HG03159 (cell line): Measurements from ENCODE around the gene BZW1.

Experiments used
- ATAC-seq: cut with Tn5 transposase; IDR thresholded peaks from one replicate; pipeline ENCODE4 v1.9.1; 2021; ENCODE audit warnings: mild to moderate bottlenecking, moderate library complexity; ENCODE audit not compliant: unreplicated experiment

BZW1 gene

GRCh38 chr2:200811333-200812121 lies at the start of gene BZW1:
Gene BZW1, plus strand, starts transcription at chr2:200811910. Its CDS starts 1,308 bp downstream, at chr2:200813218.
- ATAC-seq: peak; percentile 79

- ATAC-seq: no peak
Measured at GRCh38 chr2:200762127-200762526, 49.6 kb upstream of the BZW1 start.

- no peak for ATAC-seq
Measured at GRCh38 chr2:200763422-200763821, 48.3 kb upstream of the BZW1 start.

GRCh38 chr2:200765139-200765951 lies 46.4 kb upstream of the BZW1 start:
- no peak for ATAC-seq

- no peak for ATAC-seq
Measured at GRCh38 chr2:200765995-200766660, 45.6 kb upstream of the BZW1 start.

- ATAC-seq: no peak
Measured at GRCh38 chr2:200767111-200767885, 44.4 kb upstream of the BZW1 start.

GRCh38 chr2:200770847-200771246 lies 40.9 kb upstream of the BZW1 start:
- no peak for ATAC-seq

- ATAC-seq: no peak
Measured at GRCh38 chr2:200772620-200773019, 39.1 kb upstream of the BZW1 start.

GRCh38 chr2:200773083-200773482 lies 38.6 kb upstream of the BZW1 start:
- ATAC-seq: no peak

GRCh38 chr2:200774920-200775319 lies 36.8 kb upstream of the BZW1 start:
- no peak for ATAC-seq

- no peak for ATAC-seq
Measured at GRCh38 chr2:200777275-200777674, 34.4 kb upstream of the BZW1 start.

- no peak for ATAC-seq
Measured at GRCh38 chr2:200778038-200778437, 33.7 kb upstream of the BZW1 start.

GRCh38 chr2:200779214-200779613 lies 32.5 kb upstream of the BZW1 start:
- no peak for ATAC-seq

GRCh38 chr2:200781616-200782015 lies 30.1 kb upstream of the BZW1 start:
- ATAC-seq: no peak

- no peak for ATAC-seq
Measured at GRCh38 chr2:200782251-200782650, 29.5 kb upstream of the BZW1 start.

- no peak for ATAC-seq
Measured at GRCh38 chr2:200784215-200784614, 27.5 kb upstream of the BZW1 start.

- ATAC-seq: no peak
Measured at GRCh38 chr2:200786423-200786822, 25.3 kb upstream of the BZW1 start.

- ATAC-seq: no peak
Measured at GRCh38 chr2:200786826-200787225, 24.9 kb upstream of the BZW1 start.

- ATAC-seq: no peak
Measured at GRCh38 chr2:200787351-200788120, 24.2 kb upstream of the BZW1 start.

- ATAC-seq: no peak
Measured at GRCh38 chr2:200788121-200788718, 23.5 kb upstream of the BZW1 start.
